Colon (tissue), 2 donors: Measurements from ENCODE around the gene RASA2.
"Not testable (repeated sequence)": the region's sequence is repeated elsewhere in the genome, so short reads cannot be mapped to it uniquely, and the experiment has no call there.

Source experiments
- FAIRE-seq: peaks from 2 replicates; lab custom pipeline; 2012; peaks lifted over from hg19 to GRCh38; lab: Jason Lieb, UNC
- donor health status: control.
- donor health status: control.

Gene RASA2

GRCh38 chr3:141497589-141497988, 10.8 kb downstream of the RASA2 start:
- not testable (repeated sequence) for FAIRE-seq

- no peak for FAIRE-seq
Measured at GRCh38 chr3:141498598-141499223, 11.9 kb downstream of the RASA2 start.

DNA sequence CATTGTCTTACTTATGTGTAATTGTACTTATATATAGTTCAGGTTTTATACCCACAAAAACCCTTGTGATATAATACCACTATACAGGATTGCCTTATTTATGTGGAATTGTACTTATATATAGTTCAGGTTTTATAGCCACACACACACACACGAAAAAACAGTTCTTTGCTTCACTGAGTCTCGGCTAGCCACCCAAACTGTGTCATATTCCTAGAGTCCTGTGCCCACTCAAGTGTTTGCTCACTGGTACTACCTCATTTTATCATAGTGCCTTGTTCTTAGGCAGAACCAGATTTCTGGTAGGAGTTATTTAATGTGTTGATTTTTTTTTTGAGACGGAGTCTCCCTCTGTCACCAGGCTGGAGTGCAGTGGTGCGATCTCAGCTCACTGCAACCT, 12.5 kb downstream of the RASA2 start:
- FAIRE-seq: no peak

DNA sequence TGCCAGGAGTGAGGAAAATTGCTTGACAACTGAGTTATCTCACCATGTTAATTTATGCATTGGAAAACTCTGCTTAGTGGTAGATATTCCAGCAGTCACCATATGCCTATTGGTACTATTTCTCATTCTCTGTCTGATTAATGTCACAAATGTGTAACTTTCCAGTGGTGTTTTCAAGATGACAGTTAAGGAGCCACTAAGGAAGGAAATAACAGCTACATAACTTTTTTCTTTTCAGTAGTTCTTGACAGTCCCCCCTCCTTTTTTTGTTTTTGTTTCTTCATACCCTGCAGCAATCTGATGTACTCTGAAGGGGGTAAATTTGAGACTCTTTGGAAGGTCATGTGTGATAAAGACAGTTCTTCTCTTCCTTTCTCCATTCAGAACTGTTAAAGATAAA, 13.1 kb downstream of the RASA2 start:
- FAIRE-seq: no peak

GRCh38 chr3:141500397-141500796, 13.6 kb downstream of the RASA2 start:
- no peak for FAIRE-seq

DNA sequence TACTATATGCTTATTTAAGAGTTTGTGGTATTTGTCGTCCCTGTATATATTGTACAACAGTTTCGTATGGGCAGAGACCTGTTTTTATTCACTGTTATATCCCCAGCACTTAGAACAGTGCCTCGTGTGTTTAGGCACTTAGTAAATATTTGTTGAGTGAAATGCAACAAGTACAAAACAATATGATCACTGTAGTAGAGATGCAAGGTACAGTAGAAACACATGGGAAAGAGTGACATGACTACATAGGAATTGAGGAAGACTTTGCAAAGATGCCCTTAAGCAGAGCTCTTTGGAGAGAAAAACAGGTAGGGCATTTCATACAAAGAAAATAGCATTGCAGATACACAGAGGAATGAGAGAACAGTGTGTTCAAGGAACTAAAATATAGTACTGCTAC, 18.3 kb downstream of the RASA2 start:
- no peak for FAIRE-seq

DNA sequence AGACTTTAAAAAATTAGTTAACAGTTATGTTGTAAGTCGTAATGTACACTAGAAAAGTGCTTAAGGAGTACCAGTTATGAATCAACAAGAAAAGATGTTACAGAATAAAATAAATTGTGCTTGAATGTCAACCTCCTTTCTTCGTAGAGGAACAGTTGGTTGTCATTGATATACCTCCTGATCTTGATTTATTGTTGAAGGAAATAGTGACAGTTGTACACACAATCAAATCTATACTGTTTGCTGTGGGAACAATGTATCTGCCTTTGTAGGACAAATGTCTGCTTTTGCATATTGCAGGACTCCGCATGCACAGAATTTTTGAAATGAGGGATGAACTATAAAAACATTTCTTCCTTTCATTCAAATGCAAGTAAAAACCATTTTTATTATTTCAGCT, 19.2 kb downstream of the RASA2 start:
- FAIRE-seq: no peak

DNA sequence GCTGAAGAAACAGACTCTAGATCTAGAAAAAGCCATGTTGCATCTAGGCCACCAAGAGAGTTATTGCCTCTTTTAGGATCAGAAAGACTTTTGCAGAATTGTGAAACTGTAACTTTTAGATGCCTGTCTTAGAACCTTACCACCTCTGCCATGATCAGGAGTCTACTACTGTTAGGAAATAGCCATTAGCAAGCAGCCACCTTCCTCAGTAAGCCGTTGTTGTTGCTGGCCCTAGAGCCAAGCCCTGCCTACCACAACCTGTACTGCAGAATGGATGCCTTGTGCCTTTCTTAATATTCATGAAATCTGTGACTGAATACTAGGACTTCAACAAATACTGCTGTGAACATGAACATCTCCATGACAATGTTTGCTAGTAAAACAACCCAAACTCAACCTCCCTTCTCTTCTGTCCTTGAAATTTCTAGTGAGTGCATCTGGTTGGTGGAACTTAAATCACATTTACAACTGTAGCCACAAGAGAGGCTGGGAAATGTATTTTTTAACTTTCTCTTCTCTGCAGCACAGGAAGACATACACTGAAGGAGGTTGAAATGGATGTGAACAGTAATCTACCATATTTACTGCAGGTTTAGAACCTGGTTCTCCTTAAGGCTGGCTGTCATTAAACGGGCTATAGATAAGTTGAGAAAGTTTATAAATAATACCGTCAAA, 20.7 kb downstream of the RASA2 start:
- FAIRE-seq: no peak

GRCh38 chr3:141508067-141508436, 21.2 kb downstream of the RASA2 start:
- FAIRE-seq: no peak

GRCh38 chr3:141511361-141511760, 24.5 kb downstream of the RASA2 start:
- no peak for FAIRE-seq

DNA sequence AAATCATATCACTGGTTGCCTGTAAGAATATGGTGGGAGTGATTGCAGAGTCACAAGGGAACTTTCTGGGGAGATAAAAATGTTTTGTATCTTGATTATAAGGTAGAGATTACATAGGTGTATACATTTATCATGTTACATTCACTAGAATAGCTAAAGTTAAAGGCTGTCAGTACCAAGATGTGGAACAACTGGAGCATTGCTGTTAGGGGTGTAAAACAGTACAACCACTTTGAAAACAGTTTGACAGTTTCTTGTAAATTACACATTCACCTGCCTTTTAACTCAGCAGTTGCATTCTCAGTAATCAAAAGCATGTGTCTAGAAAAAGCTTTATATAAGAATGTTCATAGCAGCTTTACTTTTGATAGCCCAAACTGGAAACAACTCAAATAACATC, 27.6 kb downstream of the RASA2 start:
- no peak for FAIRE-seq

GRCh38 chr3:141519587-141519986, 32.8 kb downstream of the RASA2 start:
- FAIRE-seq: no peak

- FAIRE-seq: no peak
Measured at GRCh38 chr3:141521781-141522180, 35.0 kb downstream of the RASA2 start.

- no peak for FAIRE-seq
Measured at GRCh38 chr3:141523615-141524375, 37.0 kb downstream of the RASA2 start.

GRCh38 chr3:141524988-141525387, 38.2 kb downstream of the RASA2 start:
- FAIRE-seq: no peak

- FAIRE-seq: no peak
Measured at GRCh38 chr3:141525814-141526213, 39.0 kb downstream of the RASA2 start.

DNA sequence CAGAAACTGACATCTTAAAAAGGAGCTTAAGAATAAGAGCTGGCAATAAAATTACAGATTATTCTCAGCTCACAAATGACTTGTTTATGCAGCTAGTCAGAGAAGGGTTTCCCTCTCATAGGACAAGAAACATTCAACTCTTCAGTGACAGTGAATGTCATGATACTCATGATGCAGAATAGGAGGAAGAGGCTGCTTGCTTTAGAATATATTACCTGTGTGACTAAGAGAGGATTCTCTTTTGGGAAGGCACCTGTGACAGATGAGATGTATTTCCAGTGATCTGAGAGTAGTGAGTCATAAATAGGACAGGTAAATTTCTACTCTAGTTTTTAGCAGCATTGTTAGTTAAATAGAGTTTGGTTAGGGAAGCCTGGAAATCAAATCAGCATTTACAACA, 39.9 kb downstream of the RASA2 start:
- no peak for FAIRE-seq

- FAIRE-seq: no peak
Measured at GRCh38 chr3:141528800-141529199, 42.0 kb downstream of the RASA2 start.

DNA sequence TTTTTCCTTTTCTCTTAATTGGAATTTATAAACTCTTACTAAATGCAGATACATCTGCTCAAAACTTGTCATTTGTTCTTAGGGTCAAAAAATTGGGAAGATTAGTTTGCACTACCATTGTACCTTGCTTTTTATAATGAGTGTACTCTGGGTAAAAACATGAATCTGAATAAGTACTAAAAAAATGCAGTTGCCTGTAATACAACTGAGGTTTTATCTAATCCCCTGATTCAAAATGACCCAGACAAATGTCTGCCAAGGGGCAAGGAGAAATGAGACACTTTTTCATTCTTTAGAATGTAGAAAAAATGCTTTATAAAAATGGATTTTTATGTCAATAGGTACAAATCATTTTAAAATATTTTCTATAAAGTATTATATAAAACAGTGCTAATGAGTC, 42.4 kb downstream of the RASA2 start:
- no peak for FAIRE-seq

- no peak for FAIRE-seq
Measured at GRCh38 chr3:141529717-141530414, 43.0 kb downstream of the RASA2 start.

DNA sequence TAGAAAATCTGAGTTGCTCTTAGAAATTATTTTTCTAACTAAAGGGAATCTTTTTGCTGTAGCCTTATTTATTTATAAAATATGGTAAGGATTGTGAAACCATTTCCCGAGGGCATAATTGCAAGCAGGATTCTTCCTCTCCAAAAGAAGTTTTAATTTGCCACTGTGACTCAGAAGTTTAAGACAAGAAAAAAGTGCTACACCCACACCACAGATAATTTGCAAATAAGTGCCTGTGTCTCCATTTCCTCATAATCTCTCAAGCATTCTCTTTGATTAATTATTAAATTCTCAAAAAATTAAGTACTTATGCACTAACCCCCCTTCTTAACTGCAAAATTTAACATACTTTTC, 43.6 kb downstream of the RASA2 start:
- no peak for FAIRE-seq

DNA sequence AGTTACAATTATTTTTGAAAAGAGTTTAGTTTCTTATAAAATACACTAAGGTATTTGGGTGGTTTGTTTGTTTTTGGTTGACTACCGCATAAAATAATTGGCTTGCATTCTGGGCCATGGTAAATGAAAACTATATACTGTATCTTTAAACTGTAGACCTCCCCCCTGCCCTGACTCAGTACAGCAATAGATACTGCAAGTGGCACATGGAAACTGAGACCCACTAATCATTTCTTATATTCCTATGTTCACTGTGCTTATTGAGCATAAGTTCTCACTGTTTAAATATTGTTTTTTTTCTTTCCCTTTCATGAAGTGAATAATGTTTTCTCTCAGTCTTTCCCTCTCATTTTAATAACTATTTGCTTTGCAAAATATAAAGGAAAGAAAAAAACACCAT, 45.8 kb downstream of the RASA2 start:
- no peak for FAIRE-seq

DNA sequence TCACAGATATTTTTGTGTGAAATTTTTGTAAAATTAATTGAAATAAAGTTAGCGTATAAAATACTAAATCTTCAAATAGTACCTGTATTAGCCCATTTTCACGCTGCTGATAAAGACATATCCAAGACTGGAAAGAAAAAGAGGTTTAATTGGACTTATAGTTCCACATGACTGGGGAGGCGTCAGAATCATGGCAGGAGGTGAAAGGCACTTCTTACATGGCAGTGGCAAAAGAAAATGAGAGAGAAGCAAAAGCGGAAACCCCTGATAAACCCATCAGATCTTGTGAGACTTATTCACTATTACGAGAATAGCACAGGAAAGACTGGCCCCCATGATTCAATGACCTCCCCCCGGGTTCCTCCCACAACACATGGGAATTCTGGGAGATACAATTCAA, 49.2 kb downstream of the RASA2 start:
- not testable (repeated sequence) for FAIRE-seq
